ENCODE results near the gene PAK6. TPM values are rescaled to one million over a fixed set of nuclear protein-coding genes. Genes with fewer than 3 reads are reported as not detected.

Gene PAK6
- polyA plus RNA-seq, 2 of the 4 experiments (the other 2 are of a cell fraction) = 0.10 to 0.16 TPM

DNA sequence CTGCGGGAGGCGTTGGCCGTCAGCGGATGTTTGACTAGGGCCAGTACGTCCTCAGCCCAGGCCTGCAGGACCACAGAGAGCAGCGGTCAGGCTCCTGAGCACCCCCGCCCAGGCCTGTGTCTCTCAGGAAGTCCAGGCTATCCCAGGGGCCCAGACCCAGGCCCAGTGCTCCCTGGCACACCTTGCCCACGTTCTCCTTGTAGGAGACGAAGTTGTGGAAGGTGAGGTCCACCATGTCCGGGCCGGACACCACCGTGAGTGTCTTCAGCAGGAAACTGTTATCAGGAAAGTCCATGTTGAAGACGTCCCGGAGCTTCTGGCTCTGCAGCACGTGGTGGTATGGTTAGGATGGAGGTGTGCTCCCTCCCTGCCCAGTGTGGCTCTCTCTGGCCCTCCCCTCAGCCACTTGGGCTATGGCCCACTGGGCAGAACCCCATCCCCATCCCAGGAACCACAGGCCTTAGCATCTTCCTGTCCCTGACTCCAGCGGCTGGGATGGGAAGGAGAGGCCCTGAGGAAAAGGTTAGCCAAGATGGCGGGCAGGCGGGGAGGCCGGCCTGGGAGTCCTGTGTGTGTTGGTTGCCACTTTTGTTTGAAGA lies 63.5 kb downstream of the PAK6 start (continued):
- TF ChIP-seq RAD21 (conservative IDR thresholded peaks at IDR 0.05 in 1 of 2, IDR thresholded peaks at IDR 0.05 in 1 of 2) = no peak
- TF ChIP-seq EHF (CRISPR knock-in tag; IDR thresholded peaks at IDR 0.05) = no peak
- TF ChIP-seq RFX5 (IDR thresholded peaks at IDR 0.05) = no peak
- no peak for TF ChIP-seq SMC3 (IDR thresholded peaks at IDR 0.05)

DNA sequence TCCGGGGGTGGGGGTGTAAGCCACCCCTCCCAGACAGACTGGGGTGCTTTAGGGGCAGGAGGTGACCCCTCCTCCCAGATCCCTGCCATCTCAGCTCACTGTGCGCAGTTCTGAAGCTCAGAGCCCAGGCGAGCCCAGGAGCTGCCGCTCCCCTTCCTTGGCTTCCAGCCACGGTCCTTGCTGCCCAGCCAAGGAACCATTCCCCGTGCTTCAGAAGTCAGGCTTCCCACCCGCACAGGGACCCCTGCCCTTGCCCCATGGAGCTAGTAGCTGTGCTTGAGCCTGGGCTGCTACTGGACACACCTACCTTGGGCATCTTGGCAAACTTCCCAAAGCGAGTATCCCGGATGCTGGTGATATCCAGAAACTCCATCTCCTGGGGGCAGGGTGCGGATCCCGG lies 64.1 kb downstream of the PAK6 start:
- no peak for ATAC-seq

DNA sequence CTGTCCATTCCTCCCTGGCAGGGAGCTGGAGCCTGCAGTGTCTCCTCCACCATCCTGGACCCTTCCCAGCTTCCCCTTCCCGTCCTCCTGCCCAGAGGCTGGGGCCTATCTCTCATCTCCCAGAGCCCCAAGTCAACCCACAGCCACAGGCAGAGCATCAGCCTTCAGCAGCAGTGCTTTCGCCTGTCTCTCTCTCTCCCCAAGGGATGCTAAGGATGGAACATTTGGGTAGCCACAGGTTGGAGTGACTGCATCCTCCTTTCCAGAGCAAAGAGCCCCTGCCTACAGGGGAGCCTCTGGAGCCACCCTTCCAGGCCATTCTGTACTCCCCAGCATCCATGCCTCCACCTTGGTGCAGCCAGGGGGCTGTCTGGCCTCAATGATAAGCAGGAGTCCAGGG lies 64.7 kb downstream of the PAK6 start:
- no peak for FAIRE-seq
- POLR2A ChIA-PET = no interaction called here
- ATAC-seq = no peak
- peaks cover 6% of the 10 kb centered on the region; the same call in 2 of the 3 replicates for H3K9me3 ChIP-seq
- no peak for DNase-seq (ENCODE audit: low read depth in 1 of 2, low spot score in 1 of 2)
- H3K27ac ChIP-seq = no peak overlapping the region
- no peak overlapping the region for H3K4me3 ChIP-seq
- no peaks in the 10 kb centered on the region for H3K4me1 ChIP-seq
- WGBS (ENCODE audit: missing lambda C conversion rate) = 31% methylated on average over 2 of the region's 2 CpGs
- TF ChIP-seq SREBF2 (IDR thresholded peaks at IDR 0.05) = no peak
- TF ChIP-seq, protein P1, sequence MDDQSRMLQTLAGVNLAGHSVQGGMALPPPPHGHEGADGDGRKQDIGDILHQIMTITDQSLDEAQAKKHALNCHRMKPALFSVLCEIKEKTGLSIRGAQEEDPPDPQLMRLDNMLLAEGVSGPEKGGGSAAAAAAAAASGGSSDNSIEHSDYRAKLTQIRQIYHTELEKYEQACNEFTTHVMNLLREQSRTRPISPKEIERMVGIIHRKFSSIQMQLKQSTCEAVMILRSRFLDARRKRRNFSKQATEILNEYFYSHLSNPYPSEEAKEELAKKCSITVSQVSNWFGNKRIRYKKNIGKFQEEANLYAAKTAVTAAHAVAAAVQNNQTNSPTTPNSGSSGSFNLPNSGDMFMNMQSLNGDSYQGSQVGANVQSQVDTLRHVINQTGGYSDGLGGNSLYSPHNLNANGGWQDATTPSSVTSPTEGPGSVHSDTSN (IDR thresholded peaks at IDR 0.05) = no peak
- TF ChIP-seq, protein P2, sequence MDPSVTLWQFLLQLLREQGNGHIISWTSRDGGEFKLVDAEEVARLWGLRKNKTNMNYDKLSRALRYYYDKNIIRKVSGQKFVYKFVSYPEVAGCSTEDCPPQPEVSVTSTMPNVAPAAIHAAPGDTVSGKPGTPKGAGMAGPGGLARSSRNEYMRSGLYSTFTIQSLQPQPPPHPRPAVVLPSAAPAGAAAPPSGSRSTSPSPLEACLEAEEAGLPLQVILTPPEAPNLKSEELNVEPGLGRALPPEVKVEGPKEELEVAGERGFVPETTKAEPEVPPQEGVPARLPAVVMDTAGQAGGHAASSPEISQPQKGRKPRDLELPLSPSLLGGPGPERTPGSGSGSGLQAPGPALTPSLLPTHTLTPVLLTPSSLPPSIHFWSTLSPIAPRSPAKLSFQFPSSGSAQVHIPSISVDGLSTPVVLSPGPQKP (IDR thresholded peaks at IDR 0.05; ENCODE audit: low read depth, low read length) = no peak
- no peak overlapping the region for H3K4me2 ChIP-seq
- CTCF ChIA-PET = interaction anchor here (0.7 to 2.0 kb wide), 6 partner anchors 14 to 35 kb away, joined by 3 to 7 read pairs (median 3); no protein-coding TSS in a partner anchor

More for the DNA sequence above, 64.1 kb downstream of the PAK6 start:
- ChIA-PET CTCF (interaction anchor here (0.7 to 2.0 kb wide), 7 partner anchors 14 to 36 kb away, joined by 3 to 9 read pairs (median 3); no protein-coding TSS in a partner anchor), POLR2A (no interaction called here)
- H3K9me3 ChIP-seq = peaks cover 6% of the 10 kb centered on the region; the same call in 2 of the 3 replicates
- 76% methylated on average over 5 of the region's 11 CpGs for WGBS (ENCODE audit: missing lambda C conversion rate)
- H3K27ac ChIP-seq = no peak overlapping the region
- no peak overlapping the region for H3K4me3 ChIP-seq
- DNase-seq (ENCODE audit: low read depth in 1 of 2, low spot score in 1 of 2) = no peak
- TF ChIP-seq POLR2AphosphoS2 (conservative IDR thresholded peaks at IDR 0.05; ENCODE audit: low read length) (no peak), TP53 (CRISPR knock-in tag; IDR thresholded peaks at IDR 0.05) (no peak), FOXS1 (CRISPR knock-in tag; IDR thresholded peaks at IDR 0.05) (no peak), MYC (IDR thresholded peaks at IDR 0.05; ENCODE audit: borderline replicate concordance, low read length) (no peak), PHF8 (IDR thresholded peaks at IDR 0.05; ENCODE audit: borderline replicate concordance, low read depth) (no peak), NFE2L2 (conservative IDR thresholded peaks at IDR 0.05; ENCODE audit: low read length) (no peak), HOXB13 (CRISPR knock-in tag; IDR thresholded peaks at IDR 0.05; ENCODE audit: low read depth) (no peak), BHLHE40 (IDR thresholded peaks at IDR 0.05; ENCODE audit: low read depth, low read length) (no peak), POLR2A (IDR thresholded peaks at IDR 0.05; ENCODE audit: low read length) (no peak)
- TF ChIP-seq, protein P3, sequence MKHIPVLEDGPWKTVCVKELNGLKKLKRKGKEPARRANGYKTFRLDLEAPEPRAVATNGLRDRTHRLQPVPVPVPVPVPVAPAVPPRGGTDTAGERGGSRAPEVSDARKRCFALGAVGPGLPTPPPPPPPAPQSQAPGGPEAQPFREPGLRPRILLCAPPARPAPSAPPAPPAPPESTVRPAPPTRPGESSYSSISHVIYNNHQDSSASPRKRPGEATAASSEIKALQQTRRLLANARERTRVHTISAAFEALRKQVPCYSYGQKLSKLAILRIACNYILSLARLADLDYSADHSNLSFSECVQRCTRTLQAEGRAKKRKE (CRISPR knock-in tag; IDR thresholded peaks at IDR 0.05; ENCODE audit: low read depth) = no peak
- TF ChIP-seq, protein P4, sequence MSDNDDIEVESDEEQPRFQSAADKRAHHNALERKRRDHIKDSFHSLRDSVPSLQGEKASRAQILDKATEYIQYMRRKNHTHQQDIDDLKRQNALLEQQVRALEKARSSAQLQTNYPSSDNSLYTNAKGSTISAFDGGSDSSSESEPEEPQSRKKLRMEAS (IDR thresholded peaks at IDR 0.05) = no peak
- TF ChIP-seq, protein P5, sequence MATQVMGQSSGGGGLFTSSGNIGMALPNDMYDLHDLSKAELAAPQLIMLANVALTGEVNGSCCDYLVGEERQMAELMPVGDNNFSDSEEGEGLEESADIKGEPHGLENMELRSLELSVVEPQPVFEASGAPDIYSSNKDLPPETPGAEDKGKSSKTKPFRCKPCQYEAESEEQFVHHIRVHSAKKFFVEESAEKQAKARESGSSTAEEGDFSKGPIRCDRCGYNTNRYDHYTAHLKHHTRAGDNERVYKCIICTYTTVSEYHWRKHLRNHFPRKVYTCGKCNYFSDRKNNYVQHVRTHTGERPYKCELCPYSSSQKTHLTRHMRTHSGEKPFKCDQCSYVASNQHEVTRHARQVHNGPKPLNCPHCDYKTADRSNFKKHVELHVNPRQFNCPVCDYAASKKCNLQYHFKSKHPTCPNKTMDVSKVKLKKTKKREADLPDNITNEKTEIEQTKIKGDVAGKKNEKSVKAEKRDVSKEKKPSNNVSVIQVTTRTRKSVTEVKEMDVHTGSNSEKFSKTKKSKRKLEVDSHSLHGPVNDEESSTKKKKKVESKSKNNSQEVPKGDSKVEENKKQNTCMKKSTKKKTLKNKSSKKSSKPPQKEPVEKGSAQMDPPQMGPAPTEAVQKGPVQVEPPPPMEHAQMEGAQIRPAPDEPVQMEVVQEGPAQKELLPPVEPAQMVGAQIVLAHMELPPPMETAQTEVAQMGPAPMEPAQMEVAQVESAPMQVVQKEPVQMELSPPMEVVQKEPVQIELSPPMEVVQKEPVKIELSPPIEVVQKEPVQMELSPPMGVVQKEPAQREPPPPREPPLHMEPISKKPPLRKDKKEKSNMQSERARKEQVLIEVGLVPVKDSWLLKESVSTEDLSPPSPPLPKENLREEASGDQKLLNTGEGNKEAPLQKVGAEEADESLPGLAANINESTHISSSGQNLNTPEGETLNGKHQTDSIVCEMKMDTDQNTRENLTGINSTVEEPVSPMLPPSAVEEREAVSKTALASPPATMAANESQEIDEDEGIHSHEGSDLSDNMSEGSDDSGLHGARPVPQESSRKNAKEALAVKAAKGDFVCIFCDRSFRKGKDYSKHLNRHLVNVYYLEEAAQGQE (IDR thresholded peaks at IDR 0.05) = no peak
- H3K4me2 ChIP-seq = no peak overlapping the region
- H3K4me1 ChIP-seq = no peaks in the 10 kb centered on the region
- no peak for FAIRE-seq
